HG03135 (cell line): Measurements from ENCODE around the gene AP5B1.
A peak's percentile ranks its signal among the peaks of the same experiment; 100 is the strongest.

Experiments used
- ATAC-seq: cut with Tn5 transposase; IDR thresholded peaks from one replicate; pipeline ENCODE4 v1.9.1; 2021; ENCODE audit warnings: mild to moderate bottlenecking, moderate library complexity; ENCODE audit not compliant: unreplicated experiment

AP5B1 gene

GRCh38 chr11:65780770-65781151, at the start of gene AP5B1:
Gene AP5B1 (minus strand): TSS chr11:65780976. CDS start chr11:65780591, 385 bp downstream.
- peak; percentile 60 for ATAC-seq

- ATAC-seq: no peak
Measured at GRCh38 chr11:65829459-65829858, 48.7 kb upstream of the AP5B1 start.

- no peak for ATAC-seq
Measured at GRCh38 chr11:65826984-65827735, 46.4 kb upstream of the AP5B1 start.

- no peak for ATAC-seq
Measured at GRCh38 chr11:65822776-65823528, 42.2 kb upstream of the AP5B1 start.

- no peak for ATAC-seq
Measured at GRCh38 chr11:65821107-65821506, 40.3 kb upstream of the AP5B1 start.

- ATAC-seq: peak; percentile 73
Measured at GRCh38 chr11:65817835-65818680, 37.3 kb upstream of the AP5B1 start.

- no peak for ATAC-seq
Measured at GRCh38 chr11:65817312-65817834, 36.6 kb upstream of the AP5B1 start.

GRCh38 chr11:65816696-65817095, 35.9 kb upstream of the AP5B1 start:
- ATAC-seq: no peak

- no peak for ATAC-seq
Measured at GRCh38 chr11:65814986-65815565, 34.3 kb upstream of the AP5B1 start.

- ATAC-seq: no peak
Measured at GRCh38 chr11:65814131-65814985, 33.6 kb upstream of the AP5B1 start.

GRCh38 chr11:65811764-65812475, 31.1 kb upstream of the AP5B1 start:
- ATAC-seq: no peak

GRCh38 chr11:65810046-65810868, 29.5 kb upstream of the AP5B1 start:
- ATAC-seq: no peak

- ATAC-seq: no peak
Measured at GRCh38 chr11:65809496-65809895, 28.7 kb upstream of the AP5B1 start.

GRCh38 chr11:65808744-65809341, 28.1 kb upstream of the AP5B1 start:
- ATAC-seq: no peak

GRCh38 chr11:65806979-65807378, 26.2 kb upstream of the AP5B1 start:
- ATAC-seq: no peak

- no peak for ATAC-seq
Measured at GRCh38 chr11:65803797-65804492, 23.2 kb upstream of the AP5B1 start.

- peak; percentile 69 for ATAC-seq
Measured at GRCh38 chr11:65802841-65803240, 22.1 kb upstream of the AP5B1 start.
